Stimulated activated CD8-positive, alpha-beta memory T cell treated with anti-CD3 and anti-CD28 coated beads, Interleukin-12 subunit alpha, Interleukin-12 subunit beta, amount 100 ng/mL, for 24 hours (primary cell): ENCODE measurements around the gene COMP.

Source experiments
- DNase-seq: peaks from one replicate; pipeline ENCODE4 v3.0.0-alpha.2; 2020; ENCODE audit errors: extremely low read depth

Gene COMP

DNA sequence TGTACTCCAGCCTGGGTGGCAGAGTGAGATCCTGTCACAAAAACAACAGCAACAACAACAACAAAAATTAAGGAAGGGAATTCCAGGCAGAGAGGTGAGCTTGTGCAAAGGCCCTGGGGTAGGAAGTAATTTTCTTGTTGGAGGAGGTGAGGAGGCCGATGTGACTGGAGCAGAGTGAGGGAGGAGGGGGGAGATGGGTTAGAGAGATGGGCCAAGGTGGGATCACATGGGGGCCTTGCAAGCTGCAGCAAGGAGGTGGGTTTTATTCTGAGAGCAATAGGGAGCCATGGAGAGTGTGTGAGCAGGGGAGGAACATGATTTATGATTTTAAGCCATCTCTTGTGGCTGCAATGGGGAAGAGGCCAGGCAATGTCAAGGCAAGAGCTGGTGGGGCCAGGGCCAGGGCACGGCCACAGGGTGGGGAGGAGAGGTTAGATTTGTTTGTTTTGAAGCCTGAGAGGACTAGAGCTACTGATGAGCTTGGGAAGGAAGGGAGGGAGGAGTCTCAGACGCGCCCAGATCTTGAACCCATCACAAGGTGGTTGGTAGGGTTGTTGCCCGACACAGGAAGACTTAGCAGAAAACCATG, 12.5 kb upstream of the COMP start:
- no peak for DNase-seq

DNA sequence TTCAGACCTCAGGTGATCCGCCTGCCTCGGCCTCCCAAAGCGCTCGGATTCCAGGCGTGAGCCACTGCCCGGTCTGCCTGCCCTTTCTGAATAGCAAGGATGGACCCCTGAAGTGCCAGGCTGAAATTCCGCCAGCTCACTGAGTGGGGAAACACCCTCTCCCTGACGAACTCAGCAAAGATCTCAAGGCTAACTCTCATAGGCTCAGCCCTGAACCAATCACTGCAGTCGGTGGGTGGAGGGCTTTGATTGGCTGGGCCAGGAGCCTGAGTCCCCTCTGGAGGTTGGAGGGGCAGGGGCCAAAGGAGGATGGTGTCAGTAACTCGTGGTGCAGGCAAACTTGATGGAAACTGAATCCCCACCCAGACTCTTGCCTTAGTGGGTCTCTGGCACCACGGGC, 11.2 kb upstream of the COMP start:
- no peak for DNase-seq

DNA sequence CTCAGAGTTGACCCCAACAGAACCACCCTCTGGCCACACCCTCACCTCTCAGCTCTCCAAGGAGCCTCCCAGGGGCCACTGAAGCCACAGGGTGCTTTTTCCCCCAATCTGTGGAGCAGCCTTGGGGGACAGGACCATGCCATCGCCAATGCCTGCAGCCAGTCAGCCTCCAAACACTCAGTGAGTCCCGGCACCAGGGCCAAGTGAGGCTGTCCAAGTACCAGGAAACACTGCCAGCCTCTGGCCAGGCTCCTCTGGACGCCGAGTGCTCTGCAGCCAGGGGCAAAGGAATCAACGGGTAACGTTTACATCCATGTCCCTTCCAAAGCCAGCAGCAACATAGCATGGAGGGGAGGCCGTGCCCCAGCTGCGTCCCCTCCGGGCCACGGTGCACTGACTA, 9.5 kb upstream of the COMP start:
- DNase-seq, result no peak

DNA sequence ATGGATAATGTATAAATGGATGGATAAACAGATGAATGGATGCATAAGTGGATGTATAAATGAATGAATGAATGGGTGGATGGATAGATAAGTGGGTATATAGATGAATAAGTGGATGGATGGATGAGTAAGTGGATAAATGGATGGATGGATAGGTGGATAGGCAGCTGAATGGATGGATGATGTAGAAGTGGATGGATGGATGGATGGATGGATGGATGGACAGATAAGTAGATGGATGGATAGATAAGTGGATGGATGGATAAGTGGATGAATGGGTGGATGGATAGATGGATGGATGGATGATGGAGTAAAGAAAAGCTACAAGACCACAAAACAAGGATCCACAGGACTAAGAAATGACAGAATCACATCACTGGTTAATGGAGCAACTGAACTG, 9.0 kb upstream of the COMP start:
- DNase-seq, result no peak

DNA sequence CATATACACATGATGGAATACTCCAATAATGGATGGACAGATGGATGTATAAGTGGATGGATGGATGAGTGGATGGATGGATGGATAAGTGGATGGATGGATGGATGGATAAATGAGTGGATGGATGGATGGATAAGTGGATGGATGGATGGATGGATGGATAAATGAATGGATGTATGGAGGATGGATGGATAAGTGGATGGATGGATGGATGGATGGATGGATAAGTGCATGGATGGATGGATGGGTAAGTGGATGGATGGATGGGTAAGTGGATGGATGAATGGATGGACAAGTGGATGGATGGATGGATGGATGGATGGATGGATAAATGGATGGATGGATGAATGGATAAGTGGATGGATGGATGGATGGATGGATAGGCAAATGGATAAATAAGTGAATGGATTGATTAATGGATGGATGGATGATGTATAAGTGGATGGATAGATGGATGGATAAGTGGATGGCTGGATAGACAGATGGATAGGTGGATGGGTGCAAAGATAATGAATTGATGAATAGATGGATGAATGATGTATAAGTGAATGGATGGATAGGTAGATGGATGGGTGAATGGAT, 8.4 kb upstream of the COMP start:
- no peak for DNase-seq

DNA sequence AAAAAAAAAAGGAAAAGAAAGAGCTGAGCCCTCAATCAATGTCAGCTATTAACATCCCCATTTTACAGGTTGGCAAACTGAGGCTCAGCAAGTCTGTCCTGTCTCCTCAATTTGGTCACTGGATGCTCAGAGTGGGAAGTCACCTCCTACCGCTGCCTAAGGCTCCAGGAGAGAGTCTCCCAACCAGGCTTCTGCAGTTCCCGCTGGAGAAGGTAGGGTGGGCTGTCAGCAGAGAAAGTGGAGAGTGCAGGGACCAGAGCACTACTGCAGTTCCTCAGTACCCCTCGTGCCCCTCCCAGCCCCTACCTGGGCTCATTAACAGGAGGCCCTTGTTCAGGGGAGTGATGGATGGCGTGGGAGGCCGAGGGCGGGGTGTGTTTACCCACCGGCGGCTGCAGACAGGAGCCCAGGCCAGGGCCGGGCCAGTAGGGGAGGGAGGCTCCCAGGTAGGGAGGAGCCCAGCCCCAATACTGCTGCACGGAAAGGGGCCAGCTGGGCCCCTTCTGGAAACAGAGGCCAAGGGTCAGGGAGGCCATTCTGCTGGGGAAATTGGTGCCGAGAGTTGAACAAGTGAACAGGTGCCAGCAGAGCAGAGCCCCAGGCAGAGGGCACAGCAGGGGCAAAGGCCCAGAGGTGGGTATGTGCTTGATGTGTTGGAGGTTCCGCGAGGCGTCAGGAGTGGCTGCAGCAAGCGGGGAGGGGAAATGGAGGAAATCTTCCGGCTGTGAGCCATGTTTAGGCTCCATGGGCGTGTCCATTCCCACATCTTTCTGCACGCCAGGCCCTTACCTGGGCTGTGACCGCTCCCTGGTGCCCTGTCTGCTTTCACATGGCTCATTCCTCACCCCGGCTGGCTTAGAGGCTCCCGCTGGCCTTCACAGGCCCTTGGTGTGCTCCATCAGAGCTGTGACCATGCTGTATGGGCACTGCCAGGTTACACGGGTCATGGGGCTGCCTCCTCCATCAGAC, 7.6 kb upstream of the COMP start:
- DNase-seq, result no peak

DNA sequence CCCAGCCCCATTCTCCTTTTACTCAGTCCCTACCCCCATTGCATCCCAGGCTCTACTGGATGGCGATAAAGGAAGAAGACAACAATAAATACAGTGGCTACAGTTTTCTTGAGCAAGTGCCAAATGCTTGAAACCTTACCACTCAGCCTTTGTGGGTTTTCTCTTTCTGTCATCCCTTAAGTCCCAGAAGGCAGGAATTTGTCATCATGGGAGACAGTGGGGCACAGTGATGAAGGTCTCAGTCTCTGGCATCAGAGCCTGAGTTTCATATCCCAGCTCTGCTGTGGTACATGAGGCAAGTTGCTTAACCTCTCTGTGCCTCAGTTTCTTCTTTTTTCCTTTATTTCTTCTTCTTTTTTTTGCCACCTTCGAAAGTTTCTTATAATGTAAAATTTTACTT, 5.1 kb upstream of the COMP start:
- no peak for DNase-seq

DNA sequence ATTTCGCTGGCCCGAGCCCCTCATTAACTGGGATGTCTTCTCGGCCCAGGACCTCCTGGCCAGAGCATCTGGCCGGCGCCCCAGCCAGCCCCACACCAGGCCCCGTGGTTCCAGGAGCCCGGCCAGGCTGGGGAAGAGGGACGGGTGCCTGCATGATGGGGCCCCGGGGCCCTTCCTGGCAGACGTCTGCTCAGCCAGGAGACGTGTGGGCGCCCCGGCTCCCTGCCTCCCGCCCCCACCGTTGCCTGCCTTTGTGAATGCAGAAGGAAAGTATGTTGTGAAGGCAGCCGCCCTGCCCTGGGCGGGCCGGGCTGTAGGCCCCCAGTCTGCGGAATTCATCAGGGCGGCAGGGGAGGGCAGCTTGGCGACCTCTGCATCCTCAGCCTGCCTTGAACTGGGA, 4.4 kb upstream of the COMP start:
- DNase-seq, result no peak

DNA sequence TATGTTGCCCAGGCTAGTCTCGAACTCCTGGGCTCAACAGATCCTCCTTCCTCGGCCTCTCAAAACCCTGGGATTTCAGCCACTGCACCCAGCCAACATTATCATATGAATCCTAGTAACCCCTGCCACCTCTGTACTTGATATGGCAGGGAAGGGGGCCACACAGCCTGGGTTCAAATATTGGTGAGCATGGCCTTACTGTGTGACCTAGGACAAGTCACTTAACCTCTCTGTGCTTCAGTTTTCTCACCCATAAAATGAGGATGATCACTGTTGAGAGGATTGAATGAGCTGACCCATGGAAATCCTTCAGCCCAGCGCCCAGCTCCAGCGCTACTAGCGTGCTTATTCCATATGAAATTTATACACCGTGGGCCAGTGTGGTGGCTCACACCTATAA, 3.6 kb upstream of the COMP start:
- no peak for DNase-seq

DNA sequence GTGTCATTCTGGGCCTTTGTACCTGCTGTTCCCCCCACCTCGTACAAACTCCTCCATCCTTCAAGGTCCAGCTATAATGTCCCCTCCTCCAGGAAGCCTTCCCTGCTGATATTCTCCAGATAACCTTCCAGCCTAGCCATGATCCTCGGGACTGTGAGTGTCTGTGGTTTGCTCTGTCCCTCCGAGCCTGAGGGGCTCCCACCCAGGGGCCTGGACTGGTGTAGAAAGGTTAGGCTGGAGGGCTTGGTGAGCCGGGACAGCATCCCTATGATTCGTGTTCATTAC, 2.9 kb upstream of the COMP start:
- no peak for DNase-seq

DNA sequence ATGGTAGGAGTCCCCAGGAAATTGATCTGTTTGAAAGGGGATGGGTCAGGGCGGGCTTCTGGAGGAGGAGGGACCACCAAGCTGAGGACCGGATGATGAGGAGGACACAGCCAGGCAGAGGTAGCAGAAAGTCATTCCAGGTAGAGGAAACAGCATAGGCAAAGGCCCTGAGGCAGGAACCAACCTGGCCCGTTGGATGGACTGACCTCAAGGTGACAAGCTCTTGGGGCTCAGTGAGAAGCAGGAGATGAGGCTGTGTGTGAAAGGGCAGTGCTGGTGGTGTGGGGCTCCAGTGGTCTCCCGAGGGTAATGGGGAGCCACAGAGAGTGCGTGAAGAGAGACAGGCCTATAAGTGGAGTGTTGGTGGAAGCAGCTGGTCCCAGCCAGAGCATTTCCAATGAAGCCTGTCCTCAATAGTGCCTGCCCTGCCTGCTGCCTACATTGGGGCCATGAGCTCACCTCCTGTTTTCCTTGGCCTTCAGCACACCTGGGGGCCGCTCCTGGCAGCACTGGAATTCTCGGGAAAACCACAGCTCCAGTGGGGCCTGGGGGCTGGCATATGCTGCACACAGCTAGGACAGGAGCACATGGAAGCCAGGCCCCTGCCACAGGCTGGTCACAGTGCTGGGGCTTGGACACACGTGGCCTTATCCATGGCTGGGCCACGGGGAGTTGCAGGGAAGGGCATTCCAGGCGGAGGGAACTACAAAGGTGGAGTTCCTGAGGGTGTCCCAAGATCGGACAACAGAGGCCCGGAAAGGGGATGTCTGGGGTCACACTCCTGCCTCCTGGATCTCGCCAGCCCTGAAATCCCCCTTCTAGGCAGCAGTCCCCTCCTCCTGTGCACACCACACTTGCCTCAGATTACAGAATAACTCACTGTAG, 2.3 kb upstream of the COMP start:
- DNase-seq, result no peak

DNA sequence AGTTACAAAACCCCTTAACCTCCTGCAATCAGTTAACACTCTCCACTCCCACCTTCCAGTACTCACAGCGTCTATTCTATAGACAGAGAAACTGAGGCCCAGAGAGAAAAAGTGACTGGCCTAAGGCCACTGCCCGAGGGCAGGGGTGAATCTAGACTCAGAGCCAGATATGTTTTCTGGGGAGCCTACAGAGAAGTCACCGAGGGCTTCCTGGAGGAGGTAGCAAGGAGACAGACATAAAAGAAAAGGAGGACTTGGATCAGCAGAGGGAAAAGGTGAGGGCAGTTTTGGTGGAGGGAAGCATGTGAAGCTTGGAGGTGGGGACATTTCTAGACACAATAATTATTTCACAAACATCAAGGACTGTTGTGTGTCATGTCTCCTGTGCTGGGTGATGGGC, 1.6 kb upstream of the COMP start:
- no peak for DNase-seq

DNA sequence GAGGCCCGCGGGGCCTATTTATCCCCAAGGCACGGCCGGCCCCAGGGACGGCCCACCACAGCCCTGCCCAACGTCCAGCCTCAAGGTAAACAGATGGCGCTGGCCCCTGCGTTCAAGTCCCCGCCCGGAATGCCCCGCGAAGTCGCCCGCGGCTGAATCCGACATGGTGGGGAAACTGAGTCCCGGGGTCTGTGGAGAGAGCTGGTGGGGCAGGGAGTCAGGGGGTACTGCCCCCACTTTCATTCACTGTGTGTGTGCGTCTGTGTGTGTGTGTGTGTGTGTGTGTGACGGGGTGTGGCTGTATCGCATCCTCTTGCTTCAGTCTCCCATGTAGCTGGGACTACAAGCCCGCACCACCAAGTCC, 192 bp upstream of the COMP start:
- no peak for DNase-seq

DNA sequence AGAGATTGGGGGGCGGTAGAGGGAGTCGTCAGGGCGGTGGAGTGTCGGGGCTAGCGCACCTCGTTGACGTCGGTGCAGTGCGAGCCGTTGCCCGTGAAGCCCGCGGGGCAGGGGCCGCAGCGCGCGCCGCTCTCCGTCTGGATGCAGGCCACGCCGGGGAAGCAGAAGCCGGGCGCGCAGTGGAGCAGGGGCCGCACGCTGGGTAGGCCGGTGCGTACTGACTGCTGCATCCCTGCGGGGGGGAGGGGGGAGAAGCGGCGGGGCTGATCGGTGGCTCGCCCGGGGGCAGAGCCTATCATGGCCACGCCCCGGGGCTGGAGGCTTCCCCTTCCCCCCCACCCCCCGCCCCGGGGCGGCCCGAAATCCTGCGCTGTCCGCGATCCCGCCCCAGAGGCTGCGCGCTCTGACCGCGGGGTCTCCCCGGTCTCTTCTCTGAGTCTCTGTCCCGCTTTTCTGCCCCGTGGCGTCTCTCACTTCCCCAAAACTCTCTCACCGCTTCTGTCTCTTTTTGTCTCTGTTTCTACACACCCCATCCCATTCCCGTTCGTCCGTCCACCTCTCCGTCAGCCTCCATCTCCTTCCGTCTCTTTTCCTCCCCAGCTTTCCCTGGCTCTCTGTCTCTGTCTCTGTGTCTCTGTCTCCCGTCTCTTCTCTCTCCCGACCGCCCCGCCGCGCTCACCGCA, 1.1 kb downstream of the COMP start:
- no peak for DNase-seq

DNA sequence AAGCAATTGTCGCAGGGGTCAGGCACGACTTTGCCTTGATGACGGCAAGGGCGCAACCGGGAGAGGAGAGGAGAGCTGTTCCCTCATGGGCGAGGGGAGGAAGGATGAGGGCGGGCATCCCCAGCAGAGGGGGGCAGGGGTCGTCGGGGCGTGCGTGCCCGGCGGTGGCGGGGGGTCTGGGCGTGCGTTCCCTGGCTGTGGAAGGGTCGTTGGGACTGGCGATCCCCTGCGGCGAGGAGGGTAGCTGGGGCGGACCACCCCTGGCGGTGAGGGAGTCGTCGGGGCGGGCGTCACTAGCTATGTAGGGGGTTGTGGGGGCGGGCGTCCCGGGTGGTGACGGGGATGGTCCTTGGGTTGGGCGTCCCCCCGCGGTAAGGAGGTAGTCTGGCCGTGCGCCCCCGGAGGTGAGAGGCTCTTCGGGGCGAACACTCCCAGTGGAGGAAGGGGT, 1.7 kb downstream of the COMP start:
- DNase-seq, result no peak

DNA sequence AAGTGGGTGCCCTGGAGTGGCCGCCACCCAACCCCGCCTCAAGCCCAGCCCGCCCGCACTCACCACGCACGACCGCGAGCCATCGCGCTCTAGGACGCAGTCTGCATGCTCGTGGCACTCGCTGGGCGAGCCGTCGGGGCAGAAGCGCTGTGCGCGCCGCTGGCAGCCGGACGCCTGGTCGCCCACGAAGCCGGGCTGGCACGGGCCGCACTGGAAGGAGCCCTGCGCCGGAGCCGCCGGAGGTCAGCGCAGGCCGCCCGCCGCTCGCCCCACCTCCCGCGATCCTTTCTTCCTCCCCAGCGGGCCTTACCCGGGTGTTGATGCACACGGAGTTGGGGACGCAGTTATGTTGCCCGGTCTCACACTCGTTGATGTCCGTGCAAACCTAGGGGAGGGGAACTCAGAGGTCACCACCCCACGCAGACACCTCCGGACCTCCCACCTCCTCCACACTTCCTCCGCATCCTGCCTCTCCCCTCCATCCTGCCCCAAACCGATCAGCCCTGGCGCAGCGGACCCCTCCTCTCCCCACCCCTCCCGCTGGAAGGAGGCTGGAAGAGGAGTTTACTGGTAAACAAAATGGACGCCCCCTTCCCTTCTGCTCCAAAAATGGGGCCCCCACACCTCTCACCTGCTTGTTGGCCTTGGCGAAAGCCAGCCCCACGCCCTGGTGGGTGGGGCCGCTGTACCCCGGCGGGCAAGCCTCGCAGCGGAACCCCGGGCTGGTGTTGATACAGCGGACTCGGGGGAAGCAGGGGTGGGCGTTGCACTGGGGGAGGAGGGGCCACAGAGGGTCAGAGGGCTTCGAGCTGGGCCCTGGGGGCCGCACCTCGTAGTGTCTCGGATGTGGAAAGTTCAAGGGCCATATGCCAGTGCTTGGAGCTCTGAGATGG, 2.3 kb downstream of the COMP start:
- no peak for DNase-seq

DNA sequence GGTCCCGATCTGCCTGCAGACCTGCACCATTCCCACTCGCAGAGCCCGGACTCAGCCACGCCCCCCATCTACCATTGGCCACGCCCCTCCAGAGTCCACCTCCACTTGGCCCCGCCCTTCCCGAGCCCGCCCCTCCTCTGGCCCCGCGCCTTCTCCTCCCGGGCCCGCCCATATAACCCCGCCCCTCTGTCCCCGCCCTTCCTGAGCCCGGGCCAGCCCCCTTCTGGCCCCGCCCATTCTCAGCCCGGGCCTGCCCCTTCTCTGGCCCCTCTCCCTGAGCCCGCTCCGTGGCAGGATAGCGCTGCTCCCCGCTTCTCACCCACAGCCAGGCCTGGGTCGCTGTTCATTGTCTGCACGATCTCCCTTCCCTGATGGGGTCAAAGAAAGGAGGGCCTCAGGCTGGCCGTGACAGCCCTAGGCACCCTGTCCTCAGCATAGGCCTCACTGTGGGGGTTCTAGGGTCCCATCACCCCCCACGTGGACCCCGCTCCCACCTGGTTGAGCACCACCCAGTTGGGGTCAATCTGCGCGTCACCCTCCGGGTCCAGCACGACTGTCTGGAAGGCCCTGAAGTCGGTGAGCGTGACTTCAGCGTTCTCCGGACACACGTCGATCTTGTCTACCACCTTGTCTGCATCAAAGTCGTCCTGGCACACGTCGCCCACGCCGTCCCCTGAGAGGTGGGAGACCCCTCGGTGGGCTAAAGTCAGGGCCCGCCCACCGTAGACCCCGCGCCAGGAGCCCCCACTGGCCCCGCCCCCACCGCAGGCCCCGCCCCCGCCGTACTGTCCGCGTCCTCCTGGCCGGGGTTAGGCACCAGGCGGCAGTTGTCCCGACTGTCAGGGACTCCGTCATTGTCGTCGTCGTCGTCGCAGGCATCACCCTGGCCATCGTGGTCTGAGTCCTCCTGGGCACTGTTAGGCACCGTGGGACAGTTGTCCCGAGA, 5.7 kb downstream of the COMP start:
- DNase-seq, result peak; percentile 41

DNA sequence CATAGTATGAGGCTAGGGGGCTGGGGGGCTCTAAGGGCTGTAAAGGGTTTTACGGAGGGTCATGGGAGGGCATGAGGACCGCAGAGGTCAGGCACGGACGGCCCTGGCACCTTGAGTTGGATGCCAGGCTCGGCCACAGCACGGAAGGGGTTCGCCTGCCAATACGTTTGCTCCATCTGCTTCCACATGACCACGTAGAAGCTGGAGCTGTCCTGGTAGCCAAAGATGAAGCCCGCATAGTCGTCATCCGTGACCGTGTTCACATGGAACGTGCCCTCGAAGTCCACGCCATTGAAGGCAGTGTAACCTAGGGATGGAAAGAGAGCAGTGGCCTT, 6.4 kb downstream of the COMP start:
- no peak for DNase-seq

DNA sequence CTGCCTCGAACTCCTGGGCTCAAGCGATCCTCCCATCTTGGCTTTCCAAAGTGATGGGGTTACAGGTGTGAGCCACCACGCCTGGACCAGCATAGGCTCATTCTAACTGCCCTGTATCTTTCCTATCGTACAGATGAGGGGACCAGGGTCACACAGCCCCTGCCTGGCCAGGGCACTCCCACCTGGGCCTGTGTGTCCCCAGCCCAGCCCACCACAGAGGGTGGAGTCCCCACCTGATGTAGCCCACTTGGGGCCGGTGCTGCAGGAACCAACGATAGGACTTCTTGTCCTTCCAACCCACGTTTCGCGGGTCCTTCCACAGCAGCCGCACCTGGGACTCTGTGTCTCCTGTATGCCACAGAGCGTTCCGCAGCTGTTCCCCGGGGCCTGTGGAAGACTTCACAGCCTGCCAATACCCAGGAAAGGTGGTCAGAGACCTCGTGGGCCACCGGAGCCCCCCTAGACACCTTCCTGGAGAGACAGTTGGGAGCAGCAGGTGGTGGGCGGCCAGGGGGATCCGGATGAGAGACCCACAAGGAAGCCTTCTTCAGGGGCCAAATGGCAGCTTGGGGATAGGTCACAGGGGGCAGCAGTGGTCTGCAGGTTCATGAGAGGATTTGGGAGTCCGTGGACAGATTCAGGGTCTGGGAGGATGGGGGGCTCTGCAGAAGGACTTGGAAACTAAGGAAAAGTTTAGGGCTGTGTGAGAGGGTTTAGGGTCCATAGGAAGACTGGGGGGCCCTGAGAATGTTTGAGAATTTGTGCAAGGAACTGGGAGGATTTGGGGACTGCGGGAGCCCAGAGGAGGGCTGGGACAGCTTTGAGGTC, 6.9 kb downstream of the COMP start:
- DNase-seq, result no peak
